ENCODE results near the gene RSPH6A.
A peak's percentile ranks its signal among the peaks of the same experiment; 100 is the strongest.
"Not testable (repeated sequence)": the region's sequence is repeated elsewhere in the genome, so short reads cannot be mapped to it uniquely, and the experiment has no call there.

The RSPH6A gene

DNA sequence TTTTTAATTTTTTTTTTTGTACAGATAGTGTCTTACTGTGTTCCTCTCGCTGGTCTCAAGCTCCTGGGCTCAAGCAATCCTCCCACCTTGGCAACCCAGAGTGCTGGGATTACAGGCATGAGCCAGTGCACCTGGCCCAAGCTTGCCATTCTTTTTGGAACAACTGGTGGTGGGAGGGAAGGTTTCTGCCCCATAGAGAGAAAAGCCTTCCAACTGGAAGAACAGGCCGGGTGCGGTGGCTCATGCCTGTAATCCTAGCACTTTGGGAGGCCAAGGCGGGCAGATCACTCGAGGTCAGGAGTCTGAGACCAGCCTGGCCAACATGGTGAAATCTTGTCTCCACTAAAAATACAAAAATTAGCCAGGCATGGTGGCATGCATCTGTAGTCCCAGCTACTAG lies 15.6 kb downstream of the RSPH6A start:
- not testable (repeated sequence) for DNase-seq

DNA sequence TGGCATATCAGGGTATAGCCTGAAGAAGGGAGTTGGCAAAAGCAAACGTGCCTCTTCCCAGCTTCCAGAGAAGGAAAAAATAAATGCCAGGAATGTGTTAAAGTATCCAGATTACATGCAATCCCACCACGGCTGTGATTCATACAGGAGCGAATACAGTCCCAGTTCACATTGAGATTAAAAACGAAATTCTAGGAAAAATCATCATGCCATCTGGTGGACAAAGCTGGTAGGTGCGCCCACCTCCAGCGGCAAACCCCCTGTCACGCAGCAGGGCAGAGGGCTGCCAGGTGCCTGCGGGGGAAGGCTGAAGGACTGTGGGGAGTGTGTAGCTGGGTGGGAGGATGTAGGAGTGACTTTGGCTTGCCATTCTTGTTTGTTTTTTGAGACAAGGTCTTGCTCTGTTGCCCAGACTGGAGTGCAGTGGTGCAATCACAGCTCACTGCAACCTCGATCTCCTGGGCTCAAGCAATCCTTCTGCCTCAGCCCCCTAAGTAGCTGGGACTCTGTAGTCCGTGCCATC lies 16.1 kb downstream of the RSPH6A start:
- no peak for DNase-seq

DNA sequence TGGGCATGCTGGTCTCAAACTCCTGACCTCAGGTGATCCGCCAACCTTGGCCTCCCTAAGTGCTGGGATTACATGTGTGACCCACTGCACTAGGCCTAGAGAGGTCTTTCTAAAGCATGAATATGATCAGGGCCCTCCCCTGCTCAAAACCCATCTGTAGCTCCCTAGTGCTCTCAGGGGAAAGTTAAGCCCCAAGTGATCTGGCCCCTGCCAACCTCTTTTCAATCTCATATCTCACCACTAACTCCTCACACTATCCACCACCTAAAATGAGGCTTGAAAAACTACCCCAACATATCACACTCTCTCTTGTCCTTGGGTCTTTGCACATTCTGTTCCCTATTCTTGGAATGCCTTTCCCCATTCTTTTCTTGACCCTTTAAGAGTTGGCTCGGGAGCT lies 20.5 kb downstream of the RSPH6A start:
- no peak for DNase-seq

GRCh38 chr19:45793876-45794275 lies 21.2 kb downstream of the RSPH6A start:
- no peak for DNase-seq

DNA sequence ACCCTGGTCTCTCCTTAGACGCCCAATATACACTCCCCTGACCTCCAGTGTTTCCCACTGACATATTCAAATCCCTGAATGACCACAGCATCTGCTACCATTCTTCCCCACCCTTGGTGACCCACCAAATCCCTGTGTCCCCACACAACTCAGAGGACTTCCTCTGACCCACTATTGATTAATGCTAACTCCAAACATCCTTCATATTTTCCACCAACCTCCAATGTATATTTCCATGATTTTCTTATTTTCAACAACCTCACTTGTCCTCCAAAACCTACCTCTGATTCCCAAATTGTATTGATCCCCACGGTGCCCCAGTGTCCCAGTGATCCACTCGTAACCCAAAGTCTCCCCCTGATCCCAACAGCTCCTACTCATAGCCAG lies 21.9 kb downstream of the RSPH6A start:
- DNase-seq, result no peak

DNA sequence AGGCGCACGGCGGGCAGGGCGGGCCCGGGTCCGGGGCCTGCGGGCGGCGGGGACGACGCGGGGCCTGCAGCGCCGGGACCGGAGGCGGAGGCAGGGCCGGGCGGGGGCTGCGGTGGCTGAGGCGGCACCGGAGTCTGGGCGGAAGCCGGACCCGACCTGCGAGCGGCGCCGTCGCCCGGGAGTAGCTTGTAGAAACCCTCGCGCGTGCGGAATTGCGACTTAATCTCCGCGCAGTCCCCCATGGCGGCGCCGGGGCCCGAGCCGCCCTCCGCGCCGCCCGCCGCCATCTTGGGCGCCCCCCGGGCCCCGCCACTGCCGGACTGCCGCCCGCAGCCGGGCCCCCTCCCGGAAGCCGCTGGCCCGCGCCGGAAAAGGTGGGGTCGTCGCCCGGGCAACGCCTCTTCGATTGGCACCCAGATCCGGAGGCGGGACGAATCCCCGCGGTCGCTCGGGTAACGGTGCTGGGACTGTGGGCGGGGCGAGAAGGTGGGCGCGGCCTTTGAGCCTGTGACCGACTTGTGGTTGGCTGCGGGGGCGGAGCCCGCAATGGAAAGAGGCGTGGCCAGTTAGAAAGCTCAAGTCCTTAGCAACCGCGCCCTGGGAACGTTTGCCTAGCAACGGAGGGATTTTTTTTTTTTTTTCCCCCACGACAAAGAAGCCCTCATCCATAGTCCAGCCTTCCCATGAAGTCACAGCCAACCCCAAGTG lies 22.5 kb downstream of the RSPH6A start, which contains the start of gene DMWD:
Gene DMWD (minus strand): TSS at position 376 of the 708 bp plus-strand sequence. CDS start 89 bp downstream, at position 287.
- DNase-seq, result peak; percentile 97

- DNase-seq, result no peak
These were observed 23.2 kb downstream of the RSPH6A start for GRCh38 chr19:45791744-45792469.

GRCh38 chr19:45790942-45791341 lies 24.2 kb downstream of the RSPH6A start:
- no peak for DNase-seq

GRCh38 chr19:45789035-45789786 lies 25.9 kb downstream of the RSPH6A start:
- DNase-seq, result no peak

GRCh38 chr19:45786533-45786894 lies 28.6 kb downstream of the RSPH6A start:
- DNase-seq, result no peak

DNA sequence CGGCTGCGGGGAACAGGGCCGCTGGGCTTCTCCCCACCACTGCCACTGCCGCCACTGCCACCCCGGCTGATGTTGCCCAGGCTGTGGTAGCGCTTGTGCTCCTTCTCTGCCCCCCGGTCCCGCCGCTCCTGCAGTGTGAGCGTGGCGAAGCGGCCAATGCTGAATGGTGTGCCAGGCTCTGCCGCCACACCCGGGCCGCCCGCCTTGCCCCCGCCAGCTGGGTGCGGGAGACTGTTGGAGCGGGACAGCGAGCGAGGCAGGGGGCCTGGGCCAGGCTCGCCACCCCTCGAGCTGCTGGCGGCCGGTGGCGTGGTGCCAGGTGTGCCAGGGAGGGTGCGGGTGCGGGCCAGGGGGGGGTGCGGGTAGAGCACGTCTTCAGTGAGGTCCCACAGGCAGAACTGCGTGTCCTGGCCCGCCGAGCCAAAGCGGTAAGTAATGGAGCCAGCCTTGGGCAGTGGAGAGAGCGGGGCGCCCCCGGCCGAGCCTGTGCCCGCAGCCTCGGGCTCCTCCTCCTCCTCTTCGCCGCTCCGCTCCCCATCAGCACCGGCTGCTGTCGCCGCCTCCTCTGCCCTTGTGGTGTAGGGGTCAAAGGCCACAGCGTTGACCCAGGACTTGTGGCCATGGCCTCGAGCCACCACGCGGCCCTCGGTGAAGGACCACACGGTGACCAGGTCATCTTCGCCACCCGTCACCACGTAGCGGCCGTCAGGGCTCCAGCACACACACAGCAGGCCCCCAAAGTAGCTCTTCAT lies 29.2 kb downstream of the RSPH6A start:
- DNase-seq, result no peak

DNA sequence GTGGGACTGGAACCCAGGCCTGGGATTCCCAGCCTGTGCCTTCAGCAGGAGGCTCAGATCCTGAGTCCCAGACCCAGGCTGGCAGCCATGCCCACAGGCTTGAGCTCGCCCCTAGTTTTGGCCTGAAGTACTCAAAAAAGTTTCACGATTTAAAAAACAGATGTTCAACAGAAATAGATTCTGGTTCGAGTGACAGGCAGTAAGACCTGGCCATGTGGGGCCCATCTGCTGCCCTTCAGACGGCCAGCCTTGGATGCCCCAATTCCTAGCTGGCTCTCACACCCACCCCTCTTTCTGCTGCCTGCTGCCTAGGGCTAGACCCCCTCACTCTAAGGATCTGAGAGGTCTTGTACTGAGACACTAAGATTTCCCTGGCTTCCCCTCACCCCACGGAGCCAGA lies 30.0 kb downstream of the RSPH6A start:
- no peak for DNase-seq

- no peak for DNase-seq
These were observed 31.0 kb downstream of the RSPH6A start for GRCh38 chr19:45784096-45784495.

DNA sequence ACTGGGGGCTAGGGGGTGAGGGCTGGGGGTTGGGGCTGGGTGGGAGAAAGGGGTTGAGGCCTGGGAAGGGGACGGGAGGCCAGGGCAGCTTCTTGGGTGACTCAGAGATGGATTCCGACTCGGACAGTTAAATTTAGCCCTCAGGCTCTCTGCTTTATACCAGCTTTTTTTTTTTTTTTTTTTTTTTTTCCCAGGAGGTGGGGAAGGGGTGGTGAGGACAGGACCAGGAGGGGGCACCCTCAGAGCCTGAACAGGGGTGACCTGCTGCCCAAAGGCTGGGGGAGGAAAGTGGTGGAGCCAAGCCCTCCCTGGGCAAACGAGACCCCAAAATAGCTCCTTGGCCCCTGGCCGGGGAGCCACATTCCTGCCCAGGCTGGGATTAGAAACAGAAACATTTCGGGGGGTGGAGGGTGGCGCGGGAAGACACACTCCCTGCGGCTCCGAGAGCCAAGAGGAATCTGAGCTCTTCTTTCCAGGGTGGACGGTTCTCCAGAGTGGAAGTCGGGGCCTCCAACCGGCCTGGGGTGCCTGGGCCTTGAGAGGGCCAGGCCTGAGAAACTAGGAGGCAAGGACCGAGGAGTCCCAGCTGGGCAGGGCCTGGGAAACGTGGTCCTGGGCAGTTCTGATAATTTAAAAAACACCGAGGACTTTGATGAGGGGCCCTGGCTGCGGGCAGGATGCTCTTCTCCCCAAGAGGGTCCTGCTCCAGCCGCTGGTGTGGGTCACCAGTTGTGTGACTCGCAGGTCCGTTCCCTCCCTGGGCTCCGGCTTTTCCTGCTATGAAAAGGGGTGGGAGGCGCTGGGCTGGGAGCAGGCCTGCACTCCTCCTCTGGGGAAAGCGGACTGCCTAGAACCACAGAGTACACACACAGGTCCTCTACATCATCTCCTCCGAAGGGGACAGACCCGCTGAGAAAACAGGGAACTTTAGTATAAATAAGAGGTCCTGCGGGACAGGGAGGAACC lies 32.0 kb downstream of the RSPH6A start:
- DNase-seq, result no peak

- no peak for DNase-seq
These were observed 32.9 kb downstream of the RSPH6A start, which contains the start of gene DMPK for GRCh38 chr19:45782162-45782691. TSS of gene DMPK (minus strand) at chr19:45782490. CDS start at chr19:45782352, 138 bp downstream.

- peak; percentile 39 for DNase-seq
These were observed 33.6 kb downstream of the RSPH6A start for GRCh38 chr19:45781214-45782161.

- DNase-seq, result no peak
These were observed 34.5 kb downstream of the RSPH6A start for GRCh38 chr19:45780448-45781213.

GRCh38 chr19:45780146-45780447 lies 35.0 kb downstream of the RSPH6A start:
- DNase-seq, result no peak
